A549 (cell line): ENCODE measurements around the gene DCD. TPM values are rescaled to one million over a fixed set of nuclear protein-coding genes. Genes with fewer than 3 reads are reported as not detected.

ENCODE experiments used
- ATAC-seq, 2 experiments: fragments of 200-7000 bp in 1 of 2; fragments of >200 bp in 1 of 2; cut with Nextera tagmentation in 1 of 2; cut with Tn5 transposase in 1 of 2; 3 replicates each; pipeline versions ENCODE4 v1.8.0 to v1.9.1; 2018 to 2020; ENCODE audit warnings: mild to moderate bottlenecking in 1 of 2, moderate library complexity in 1 of 2
- CTCF ChIA-PET: fragments of 300-600 bp; sonication (Branson Sonifier 250); formaldehyde crosslinking; extraction: SDS; loops from one replicate; lab custom pipeline; 2021; ENCODE audit warnings: antibody characterized with exemption, inconsistent platforms; lab: Yijun Ruan, JAX
- POLR2A ChIA-PET: fragments of 350-600 bp; formaldehyde crosslinking; extraction: SDS; loops from one replicate; lab custom pipeline; 2021; ENCODE audit warnings: antibody characterized with exemption, inconsistent platforms; lab: Yijun Ruan, JAX
- DNase-seq, 2 experiments: peaks; one replicate each; pipeline versions ENCODE4 v3.0.0 to v3.0.0-alpha.2; 2011 to 2016; ENCODE audit warnings: low read depth in 1 of 2, low spot score in 1 of 2
- FAIRE-seq: peaks from 2 replicates; lab custom pipeline; 2011; peaks lifted over from hg19 to GRCh38; lab: Jason Lieb, UNC
- H3K27ac ChIP-seq, 2 experiments: fragments of >200 bp; sonication (Bioruptor Twin); formaldehyde crosslinking; 3 replicates each; pipeline ENCODE4 v1.5.1; 2016 to 2017
- H3K4me1 ChIP-seq: fragments of >200 bp; sonication (Bioruptor Twin); formaldehyde crosslinking; 3 replicates; pipeline ENCODE4 v1.6.1; 2016
- H3K4me2 ChIP-seq: fragments of >200 bp; sonication (Bioruptor Twin); formaldehyde crosslinking; 3 replicates; pipeline ENCODE4 v1.6.1; 2016
- H3K4me3 ChIP-seq: fragments of >200 bp; sonication (Bioruptor Twin); formaldehyde crosslinking; 3 replicates; pipeline ENCODE4 v1.5.1; 2016
- H3K9me3 ChIP-seq: fragments of >200 bp; sonication (Bioruptor Twin); formaldehyde crosslinking; 3 replicates; pipeline ENCODE4 v1.6.1; 2016
- CBX2 ChIP-seq: fragments of 200-600 bp; sonication (generic); IDR thresholded peaks from 2 replicates; pipeline ENCODE4 v1.6.1; 2016; ENCODE audit warnings: low read depth, mild to moderate bottlenecking, borderline replicate concordance
- CEBPB ChIP-seq, 2 experiments: fragments of >200 bp in 1 of 2; sonication (Bioruptor Twin) in 1 of 2; formaldehyde crosslinking in 1 of 2; IDR thresholded peaks; 2 replicates each; pipeline ENCODE4 v1.6.1; 2012 to 2016
- EHF ChIP-seq: fragments of 250-450 bp; sonication (Bioruptor Pico); IDR thresholded peaks from 2 replicates; pipeline ENCODE4 v1.5.0; 2020; ENCODE audit warnings: mild to moderate bottlenecking
- EHMT2 ChIP-seq: fragments of 200-600 bp; sonication (generic); IDR thresholded peaks from 2 replicates; pipeline ENCODE4 v1.6.1; 2016; ENCODE audit warnings: antibody characterized with exemption, low read depth, mild to moderate bottlenecking, moderate library complexity
- ESRRA ChIP-seq: fragments of 150-350 bp; IDR thresholded peaks from 2 replicates; pipeline ENCODE4 v1.6.1; 2014; ENCODE audit warnings: mild to moderate bottlenecking, low read length, borderline replicate concordance
- FOXS1 ChIP-seq: fragments of 250-450 bp; sonication (Bioruptor Pico); IDR thresholded peaks from 2 replicates; pipeline ENCODE4 v1.5.0; 2020; ENCODE audit warnings: mild to moderate bottlenecking, moderate library complexity
- GATA3 ChIP-seq: IDR thresholded peaks from 2 replicates; pipeline ENCODE4 v1.6.1; 2012; ENCODE audit warnings: borderline replicate concordance
- HDAC2 ChIP-seq: fragments of 200-600 bp; sonication (generic); IDR thresholded peaks from 2 replicates; pipeline ENCODE4 v1.6.1; 2016
- HOXB13 ChIP-seq: fragments of 250-450 bp; sonication (Bioruptor Pico); IDR thresholded peaks from 2 replicates; pipeline ENCODE4 v1.5.0; 2020; ENCODE audit warnings: low read depth, mild to moderate bottlenecking, moderate library complexity
- JUN ChIP-seq, 2 experiments: fragments of >200 bp; sonication (Bioruptor Twin); formaldehyde crosslinking; IDR thresholded peaks; 2 replicates in 1 of 2; 3 replicates in 1 of 2; pipeline ENCODE4 v1.6.1; 2016 to 2017
- JUNB ChIP-seq: fragments of >200 bp; sonication (Bioruptor Twin); formaldehyde crosslinking; IDR thresholded peaks from 2 replicates; pipeline ENCODE4 v1.6.1; 2016
- KDM5A ChIP-seq: fragments of 200-600 bp; sonication (generic); IDR thresholded peaks from 2 replicates; pipeline ENCODE4 v1.6.1; 2016; ENCODE audit warnings: antibody characterized with exemption, mild to moderate bottlenecking
- MAFK ChIP-seq: fragments of 450-650 bp; IDR thresholded peaks from 2 replicates; pipeline ENCODE4 v1.6.1; 2014; ENCODE audit not compliant: partially characterized antibody
- MAZ ChIP-seq: fragments of 150-350 bp; IDR thresholded peaks from 2 replicates; pipeline ENCODE4 v1.6.1; 2014; ENCODE audit warnings: antibody characterized with exemption, low read depth, low read length, borderline replicate concordance
- NR3C1 ChIP-seq: fragments of >200 bp; sonication (Bioruptor Twin); formaldehyde crosslinking; IDR thresholded peaks from 3 replicates; pipeline ENCODE4 v1.6.1; 2017
- PHF8 ChIP-seq: fragments of 200-600 bp; sonication (generic); IDR thresholded peaks from 2 replicates; pipeline ENCODE4 v1.6.1; 2016; ENCODE audit warnings: low read depth, mild to moderate bottlenecking, antibody characterized with exemption, moderate library complexity, borderline replicate concordance
- POLR2AphosphoS2 ChIP-seq: conservative IDR thresholded peaks from 2 replicates; pipeline ENCODE4 v1.6.1; 2012; ENCODE audit warnings: low read length, improper control_type of control experiment, inconsistent platforms
- RAD21 ChIP-seq, 2 experiments: fragments of >200 bp in 1 of 2; sonication (Bioruptor Twin) in 1 of 2; formaldehyde crosslinking in 1 of 2; IDR thresholded peaks in 1 of 2; conservative IDR thresholded peaks in 1 of 2; 2 replicates in 1 of 2; 3 replicates in 1 of 2; pipeline ENCODE4 v1.6.1; 2012 to 2018; ENCODE audit warnings: inconsistent platforms in 1 of 2
- RCOR1 ChIP-seq: fragments of 150-350 bp; IDR thresholded peaks from 2 replicates; pipeline ENCODE4 v1.6.1; 2014; ENCODE audit warnings: antibody characterized with exemption, low read length, low read depth
- RNF2 ChIP-seq: fragments of 200-600 bp; sonication (generic); IDR thresholded peaks from 2 replicates; pipeline ENCODE4 v1.6.1; 2016; ENCODE audit warnings: low read depth, mild to moderate bottlenecking, antibody characterized with exemption, moderate library complexity, borderline replicate concordance
- TFCP2L1 ChIP-seq: fragments of 250-450 bp; sonication (Bioruptor Pico); IDR thresholded peaks from 2 replicates; pipeline ENCODE4 v1.5.0; 2021; ENCODE audit warnings: mild to moderate bottlenecking
- TP53 ChIP-seq: fragments of 250-450 bp; sonication (Bioruptor Pico); IDR thresholded peaks from 2 replicates; pipeline ENCODE4 v1.5.0; 2021; ENCODE audit warnings: mild to moderate bottlenecking, moderate library complexity
- ZNF302 ChIP-seq: fragments of 250-450 bp; sonication (Bioruptor Pico); IDR thresholded peaks from 2 replicates; pipeline ENCODE4 v1.9.0; 2021; ENCODE audit warnings: inconsistent platforms, mild to moderate bottlenecking, moderate library complexity
- WGBS: methylation state at CpG from one replicate; pipeline ENCODE4 v1.1.6; 2017; ENCODE audit errors: missing lambda C conversion rate; 5-methylcytosine and 5-hydroxymethylcytosine counted together
- polyA plus RNA-seq, 4 experiments: library from polyadenylated mRNA; depleted of rRNA in 3 of 4; stranded (reverse); fragments of >200 nt; fragmentation: RNase III in 1 of 4; extraction: RNeasy Plus Mini Kit Qiagen cat#74134 plus additional on column Dnase treatment in 1 of 4; gene quantifications; 2 replicates in 3 of 4; 3 replicates in 1 of 4; pipeline ENCODE4 v1.2.3, GENCODE V29; 2011 to 2017
- TF ChIP-seq, protein P1 (sequence below): fragments of 250-450 bp; sonication (Bioruptor Pico); IDR thresholded peaks from 2 replicates; pipeline ENCODE4 v1.5.0; 2021; ENCODE audit warnings: mild to moderate bottlenecking, moderate library complexity, borderline replicate concordance
- TF ChIP-seq, protein P2 (sequence below): fragments of 250-450 bp; sonication (Bioruptor Pico); IDR thresholded peaks from 2 replicates; pipeline ENCODE4 v1.5.0; 2020; ENCODE audit warnings: low read depth, mild to moderate bottlenecking, moderate library complexity
- TF ChIP-seq, protein P3 (sequence below): IDR thresholded peaks from 2 replicates; pipeline ENCODE4 v1.6.1; 2012; ENCODE audit warnings: low read depth, borderline replicate concordance
- TF ChIP-seq, protein P4 (sequence below): fragments of >200 bp; sonication (Bioruptor Twin); formaldehyde crosslinking; IDR thresholded peaks from 3 replicates; pipeline ENCODE4 v1.6.1; 2016
- TF ChIP-seq, protein P5 (sequence below): IDR thresholded peaks from 2 replicates; pipeline ENCODE4 v1.6.1; 2012
- TF ChIP-seq, protein P6 (sequence below): IDR thresholded peaks from 2 replicates; pipeline ENCODE4 v1.6.1; 2012

Gene DCD
- polyA plus RNA-seq, 2 of the 4 experiments (the other 2 are of a cell fraction): not detected

DNA sequence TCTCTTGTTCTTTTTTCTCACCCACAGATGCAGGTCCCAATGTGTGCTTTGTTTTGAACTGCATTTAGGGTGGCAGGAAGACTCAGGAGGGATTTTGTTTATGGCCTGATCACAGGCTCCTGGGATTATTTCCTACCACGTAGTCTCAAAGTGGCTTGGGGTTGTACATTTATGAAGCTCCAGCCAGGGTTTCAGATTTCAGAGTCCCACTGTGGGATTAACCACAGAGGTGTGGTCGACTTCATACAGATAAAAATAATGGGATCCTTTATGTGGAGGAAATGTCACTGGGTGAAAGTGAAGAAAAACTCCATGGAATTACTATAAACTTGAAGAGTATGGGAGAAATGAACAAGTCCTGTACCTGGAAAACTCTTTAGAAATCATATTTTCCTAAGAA, 45.5 kb downstream of the DCD start:
- FAIRE-seq: no peak
- POLR2A ChIA-PET: no interaction called here
- no peak for ATAC-seq
- no peak for DNase-seq
- Histone ChIP-seq H3K4me1 (no peaks in the 10 kb centered on the region), H3K4me2 (no peak overlapping the region), H3K27ac (no peak overlapping the region), H3K4me3 (no peak overlapping the region), H3K9me3 (no peaks in the 10 kb centered on the region)
- TF ChIP-seq, protein P1, sequence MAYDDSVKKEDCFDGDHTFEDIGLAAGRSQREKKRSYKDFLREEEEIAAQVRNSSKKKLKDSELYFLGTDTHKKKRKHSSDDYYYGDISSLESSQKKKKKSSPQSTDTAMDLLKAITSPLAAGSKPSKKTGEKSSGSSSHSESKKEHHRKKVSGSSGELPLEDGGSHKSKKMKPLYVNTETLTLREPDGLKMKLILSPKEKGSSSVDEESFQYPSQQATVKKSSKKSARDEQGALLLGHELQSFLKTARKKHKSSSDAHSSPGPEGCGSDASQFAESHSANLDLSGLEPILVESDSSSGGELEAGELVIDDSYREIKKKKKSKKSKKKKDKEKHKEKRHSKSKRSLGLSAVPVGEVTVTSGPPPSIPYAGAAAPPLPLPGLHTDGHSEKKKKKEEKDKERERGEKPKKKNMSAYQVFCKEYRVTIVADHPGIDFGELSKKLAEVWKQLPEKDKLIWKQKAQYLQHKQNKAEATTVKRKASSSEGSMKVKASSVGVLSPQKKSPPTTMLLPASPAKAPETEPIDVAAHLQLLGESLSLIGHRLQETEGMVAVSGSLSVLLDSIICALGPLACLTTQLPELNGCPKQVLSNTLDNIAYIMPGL (CRISPR knock-in tag): no peak
- TF ChIP-seq RAD21 (conservative IDR thresholded peaks at IDR 0.05 in 1 of 2, IDR thresholded peaks at IDR 0.05 in 1 of 2): no peak
- TF ChIP-seq PHF8: no peak
- TF ChIP-seq TP53 (CRISPR knock-in tag): no peak
- TF ChIP-seq, protein P2, sequence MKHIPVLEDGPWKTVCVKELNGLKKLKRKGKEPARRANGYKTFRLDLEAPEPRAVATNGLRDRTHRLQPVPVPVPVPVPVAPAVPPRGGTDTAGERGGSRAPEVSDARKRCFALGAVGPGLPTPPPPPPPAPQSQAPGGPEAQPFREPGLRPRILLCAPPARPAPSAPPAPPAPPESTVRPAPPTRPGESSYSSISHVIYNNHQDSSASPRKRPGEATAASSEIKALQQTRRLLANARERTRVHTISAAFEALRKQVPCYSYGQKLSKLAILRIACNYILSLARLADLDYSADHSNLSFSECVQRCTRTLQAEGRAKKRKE (CRISPR knock-in tag): no peak
- no peak for TF ChIP-seq CEBPB (IDR thresholded peaks at IDR 0.05)
- TF ChIP-seq EHF (CRISPR knock-in tag): no peak
- no peak for TF ChIP-seq MAFK
- no peak for TF ChIP-seq JUNB
- TF ChIP-seq POLR2AphosphoS2: no peak
- no peak for TF ChIP-seq HDAC2
- no peak for TF ChIP-seq KDM5A
- no peak for TF ChIP-seq ESRRA
- TF ChIP-seq MAZ: no peak
- no peak for TF ChIP-seq FOXS1 (CRISPR knock-in tag)
- 21% methylated on average over 2 of the region's 2 CpGs for WGBS
- CTCF ChIA-PET: interaction anchor here (1.2 to 3.4 kb wide), 6 partner anchors 11 to 390 kb away, joined by 3 to 19 read pairs (median 9); no protein-coding TSS in a partner anchor

DNA sequence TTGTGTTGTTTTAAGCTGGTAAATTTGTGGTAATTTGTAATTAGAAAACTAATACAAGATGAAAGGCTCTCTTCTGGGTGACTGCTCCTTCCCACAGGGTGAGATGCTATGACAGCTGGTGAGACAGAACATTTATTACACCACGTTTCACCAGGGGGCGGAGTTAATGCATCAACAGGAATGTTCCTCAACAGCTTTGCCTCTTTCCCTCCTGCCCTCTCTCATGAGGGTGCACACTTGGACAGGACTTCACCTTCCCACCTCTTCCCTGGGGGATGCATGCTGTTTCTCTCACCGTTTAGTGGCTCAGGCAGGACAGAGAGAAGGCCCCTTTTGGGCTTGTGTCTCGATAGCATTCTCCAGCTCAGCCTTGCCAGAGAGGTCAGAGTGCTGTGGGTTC, 46.3 kb downstream of the DCD start:
- H3K4me1 ChIP-seq: no peaks in the 10 kb centered on the region
- H3K4me2 ChIP-seq: no peak overlapping the region
- no peaks in the 10 kb centered on the region for H3K9me3 ChIP-seq
- H3K4me3 ChIP-seq: no peak overlapping the region
- 0 out of 6 replicates have a peak, but pooled peaks have one; percentile 31 to 36 for ATAC-seq
- CTCF ChIA-PET: interaction anchor here (0.8 to 3.4 kb wide), 7 partner anchors 10 to 391 kb away, joined by 3 to 19 read pairs (median 8); no protein-coding TSS in a partner anchor
- 22% methylated on average over 4 of the region's 4 CpGs for WGBS
- no peak for FAIRE-seq
- no peak for DNase-seq
- H3K27ac ChIP-seq: no peak overlapping the region
- TF ChIP-seq, protein P3, sequence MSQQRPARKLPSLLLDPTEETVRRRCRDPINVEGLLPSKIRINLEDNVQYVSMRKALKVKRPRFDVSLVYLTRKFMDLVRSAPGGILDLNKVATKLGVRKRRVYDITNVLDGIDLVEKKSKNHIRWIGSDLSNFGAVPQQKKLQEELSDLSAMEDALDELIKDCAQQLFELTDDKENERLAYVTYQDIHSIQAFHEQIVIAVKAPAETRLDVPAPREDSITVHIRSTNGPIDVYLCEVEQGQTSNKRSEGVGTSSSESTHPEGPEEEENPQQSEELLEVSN: no peak
- TF ChIP-seq GATA3 (no peak), RNF2 (no peak), EHMT2 (no peak), TFCP2L1 (CRISPR knock-in tag) (no peak), CEBPB (IDR thresholded peaks at IDR 0.05) (no peak), NR3C1 (no peak), KDM5A (no peak), ZNF302 (CRISPR knock-in tag) (no peak), RCOR1 (no peak), EHF (CRISPR knock-in tag) (no peak), JUN (IDR thresholded peaks at IDR 0.05) (no peak), POLR2AphosphoS2 (no peak), CBX2 (no peak), HOXB13 (CRISPR knock-in tag) (no peak), RAD21 (conservative IDR thresholded peaks at IDR 0.05 in 1 of 2, IDR thresholded peaks at IDR 0.05 in 1 of 2) (no peak)
- TF ChIP-seq, protein P4, sequence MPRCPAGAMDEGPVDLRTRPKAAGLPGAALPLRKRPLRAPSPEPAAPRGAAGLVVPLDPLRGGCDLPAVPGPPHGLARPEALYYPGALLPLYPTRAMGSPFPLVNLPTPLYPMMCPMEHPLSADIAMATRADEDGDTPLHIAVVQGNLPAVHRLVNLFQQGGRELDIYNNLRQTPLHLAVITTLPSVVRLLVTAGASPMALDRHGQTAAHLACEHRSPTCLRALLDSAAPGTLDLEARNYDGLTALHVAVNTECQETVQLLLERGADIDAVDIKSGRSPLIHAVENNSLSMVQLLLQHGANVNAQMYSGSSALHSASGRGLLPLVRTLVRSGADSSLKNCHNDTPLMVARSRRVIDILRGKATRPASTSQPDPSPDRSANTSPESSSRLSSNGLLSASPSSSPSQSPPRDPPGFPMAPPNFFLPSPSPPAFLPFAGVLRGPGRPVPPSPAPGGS: no peak
- TF ChIP-seq, protein P5, sequence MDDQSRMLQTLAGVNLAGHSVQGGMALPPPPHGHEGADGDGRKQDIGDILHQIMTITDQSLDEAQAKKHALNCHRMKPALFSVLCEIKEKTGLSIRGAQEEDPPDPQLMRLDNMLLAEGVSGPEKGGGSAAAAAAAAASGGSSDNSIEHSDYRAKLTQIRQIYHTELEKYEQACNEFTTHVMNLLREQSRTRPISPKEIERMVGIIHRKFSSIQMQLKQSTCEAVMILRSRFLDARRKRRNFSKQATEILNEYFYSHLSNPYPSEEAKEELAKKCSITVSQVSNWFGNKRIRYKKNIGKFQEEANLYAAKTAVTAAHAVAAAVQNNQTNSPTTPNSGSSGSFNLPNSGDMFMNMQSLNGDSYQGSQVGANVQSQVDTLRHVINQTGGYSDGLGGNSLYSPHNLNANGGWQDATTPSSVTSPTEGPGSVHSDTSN: no peak
- TF ChIP-seq, protein P6, sequence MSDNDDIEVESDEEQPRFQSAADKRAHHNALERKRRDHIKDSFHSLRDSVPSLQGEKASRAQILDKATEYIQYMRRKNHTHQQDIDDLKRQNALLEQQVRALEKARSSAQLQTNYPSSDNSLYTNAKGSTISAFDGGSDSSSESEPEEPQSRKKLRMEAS: no peak
- POLR2A ChIA-PET: no interaction called here
